CD4-positive, alpha-beta T cell treated with Interleukin-15 for 4 hours (primary cell): Measurements from ENCODE around the gene ARL9.

Experiments used
- DNase-seq: peaks from one replicate; pipeline ENCODE4 v3.0.0-alpha.2; 2020; ENCODE audit warnings: low spot score

Gene ARL9

GRCh38 chr4:56531823-56532222, 26.2 kb downstream of the ARL9 start:
- DNase-seq, result no peak

DNA sequence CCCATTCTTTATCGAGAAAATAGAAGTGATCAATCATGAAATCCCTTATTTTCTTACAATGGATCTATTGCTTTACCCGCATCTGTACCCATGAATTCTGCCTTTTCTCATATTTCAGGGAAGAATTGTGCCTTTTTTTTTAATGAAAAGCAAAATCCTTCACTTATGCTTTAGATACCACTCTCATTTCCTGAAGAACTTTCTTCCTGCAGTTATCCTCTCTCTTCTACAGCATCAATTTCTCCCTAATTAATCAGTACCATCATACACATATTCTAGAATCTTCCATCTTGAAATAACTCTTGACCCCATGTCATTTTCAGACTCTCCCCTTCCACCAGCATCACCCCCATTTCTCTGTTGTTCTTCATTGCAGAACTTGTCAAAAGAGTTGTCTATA, 26.6 kb downstream of the ARL9 start:
- DNase-seq, result no peak

DNA sequence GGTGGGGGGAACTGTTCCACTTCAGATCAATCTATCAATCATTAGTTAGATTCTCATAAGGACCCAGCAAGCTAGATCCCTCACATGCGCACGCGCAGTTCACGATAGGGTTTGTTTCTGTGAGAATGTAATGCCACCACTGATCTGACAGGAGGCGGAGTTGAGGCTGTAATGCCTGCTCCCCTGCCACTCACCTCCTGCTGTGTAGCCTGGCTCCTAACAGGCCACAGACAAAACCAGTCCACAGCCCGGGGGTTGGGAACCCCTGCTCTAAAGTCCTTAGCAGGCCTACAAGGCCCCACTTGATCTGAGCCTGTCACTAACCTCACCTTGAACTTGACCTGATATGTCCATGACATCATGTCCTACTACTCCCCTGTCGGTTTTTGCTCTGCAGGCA, 30.3 kb downstream of the ARL9 start:
- DNase-seq, result no peak

DNA sequence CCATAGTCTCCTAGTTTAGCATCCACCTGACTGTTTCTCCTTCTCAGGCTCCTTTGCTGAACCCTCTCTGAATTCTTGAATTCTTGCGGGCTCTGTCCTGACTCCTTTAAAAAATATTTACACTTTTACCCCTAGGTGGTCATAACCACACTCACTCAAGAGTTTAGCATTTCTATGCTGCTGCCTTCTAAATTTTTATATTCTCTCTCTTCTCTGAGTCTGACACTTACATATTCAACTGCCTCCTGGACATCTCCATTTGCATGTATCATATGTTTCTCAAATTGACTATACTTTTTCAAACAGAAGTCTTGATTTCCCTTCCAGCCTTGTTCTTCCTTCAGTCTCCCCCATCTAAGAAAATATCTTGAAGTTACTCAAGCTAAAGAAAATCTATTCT, 31.6 kb downstream of the ARL9 start:
- DNase-seq, result no peak

DNA sequence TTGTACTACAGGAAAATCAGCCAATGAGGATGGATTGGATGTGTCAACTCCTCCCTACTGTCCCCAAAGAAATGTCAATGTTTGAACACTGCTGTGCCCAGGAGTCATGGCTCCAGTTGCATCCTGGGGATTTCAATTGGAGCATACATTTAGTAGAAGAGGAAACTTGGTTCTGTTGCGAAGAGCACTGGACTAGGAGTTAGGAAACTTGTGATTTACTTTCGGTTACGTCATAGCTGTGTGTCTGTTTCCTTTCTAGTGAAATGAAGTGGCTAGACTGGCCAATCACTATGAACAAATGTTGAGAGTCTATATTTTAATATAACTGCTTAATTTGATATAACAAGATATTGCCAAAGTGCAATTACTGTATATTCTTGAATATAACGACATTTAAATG, 35.2 kb downstream of the ARL9 start:
- DNase-seq, result no peak

DNA sequence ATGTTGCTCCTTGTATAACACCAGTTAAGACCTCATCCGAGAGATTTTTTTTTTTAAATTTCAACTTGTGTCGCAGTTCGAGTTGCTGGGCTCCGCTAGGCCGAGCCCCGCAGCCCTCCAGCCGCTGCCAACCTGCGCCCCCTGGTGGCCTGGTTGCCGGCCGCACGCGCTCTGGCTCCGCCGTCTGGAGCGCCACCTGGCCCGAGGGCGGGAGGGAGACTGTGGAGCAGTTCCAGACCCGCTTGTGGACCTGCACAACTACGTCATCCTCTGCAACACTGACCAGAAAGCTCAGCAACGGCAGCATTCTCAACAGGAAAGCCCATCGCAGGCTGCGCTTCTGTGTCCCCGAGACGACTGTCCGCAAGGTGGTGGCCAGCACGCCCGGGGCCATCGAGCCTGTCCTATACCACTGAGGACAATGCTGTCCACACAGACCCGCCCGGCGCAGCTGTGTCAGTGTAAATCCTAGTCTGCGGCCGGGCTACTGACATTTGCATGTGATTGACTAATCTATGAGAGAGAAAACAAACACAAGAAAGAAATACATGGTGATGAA, 39.1 kb downstream of the ARL9 start:
- DNase-seq, result peak; percentile 86

DNA sequence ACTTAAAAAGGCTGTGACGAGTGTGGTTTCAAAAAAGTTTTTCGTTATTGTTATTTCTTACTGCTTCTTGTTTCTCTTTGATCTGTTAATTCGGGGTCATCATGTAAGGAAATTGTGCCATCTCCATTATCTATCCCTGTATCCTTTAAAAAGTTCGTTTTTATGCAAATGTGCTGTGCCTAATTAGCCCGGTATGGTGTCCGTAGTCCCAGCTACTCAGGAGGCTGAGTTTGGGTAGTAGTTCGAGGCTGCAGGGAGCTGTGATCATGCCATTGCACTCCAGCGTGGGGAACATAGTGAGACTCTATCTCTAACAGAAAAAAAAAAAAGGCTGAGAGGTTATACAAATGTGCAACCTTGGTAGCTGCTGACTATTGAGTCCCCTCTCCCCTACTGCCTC, 45.1 kb downstream of the ARL9 start:
- DNase-seq, result no peak

GRCh38 chr4:56551516-56551915, 45.9 kb downstream of the ARL9 start:
- no peak for DNase-seq

- DNase-seq, result no peak
Observed at GRCh38 chr4:56552273-56552672, 46.7 kb downstream of the ARL9 start.

GRCh38 chr4:56570041-56570440, 64.5 kb downstream of the ARL9 start:
- DNase-seq, result no peak
